PC-3 (cell line): ENCODE results near the gene TCERG1L. TPM values are rescaled to one million over a fixed set of nuclear protein-coding genes. Genes with fewer than 3 reads are reported as not detected.

Experiments used
- ATAC-seq: fragments of 200-7000 bp; cut with Tn5 transposase; 2 replicates; pipeline ENCODE4 v1.9.1; 2020; ENCODE audit warnings: mild to moderate bottlenecking, moderate library complexity
- BruUV-seq: library from RNA; stranded (reverse); fragments of 400-500 nt; replicated peaks from 2 replicates; lab custom pipeline; 2021; lab: Mats Ljungman, UMichigan
- CTCF ChIA-PET: fragments of 300-600 bp; sonication (Branson Sonifier 250); formaldehyde crosslinking; loops from one replicate; lab custom pipeline; 2022; ENCODE audit warnings: antibody characterized with exemption; lab: Charles Lee
- POLR2A ChIA-PET: fragments of 300-600 bp; sonication (Branson Sonifier 250); formaldehyde crosslinking; loops from one replicate; lab custom pipeline; 2022; ENCODE audit warnings: antibody characterized with exemption; ENCODE audit not compliant: unreplicated experiment; lab: Charles Lee
- DNase-seq: peaks from one replicate; pipeline ENCODE4 v3.0.0-alpha.2; 2015
- H2AFZ ChIP-seq: fragments of 300-600 bp; sonication (generic); 2 replicates; pipeline ENCODE4 v1.6.0; 2016; ENCODE audit warnings: antibody characterized with exemption, low read length
- H3F3A ChIP-seq: fragments of 300-600 bp; sonication (generic); one replicate; pipeline ENCODE4 v1.6.0; 2017; ENCODE audit warnings: antibody characterized with exemption, low read length, control low read depth, mild to moderate bottlenecking; ENCODE audit not compliant: unreplicated experiment
- H3K27ac ChIP-seq: fragments of 300-600 bp; sonication (generic); 2 replicates; pipeline ENCODE4 v1.5.1; 2016; ENCODE audit warnings: mild to moderate bottlenecking, low read length
- H3K27me3 ChIP-seq: fragments of 300-600 bp; sonication (generic); 2 replicates; pipeline ENCODE4 v1.6.1; 2016; ENCODE audit warnings: low read length, mixed read lengths
- H3K36me3 ChIP-seq: fragments of 300-600 bp; sonication (generic); 2 replicates; pipeline ENCODE4 v1.6.1; 2016; ENCODE audit warnings: low read depth, mixed run types, low read length, mixed read lengths
- H3K4me1 ChIP-seq: fragments of 300-600 bp; sonication (generic); 2 replicates; pipeline ENCODE4 v1.5.1; 2016; ENCODE audit warnings: low read length; ENCODE audit not compliant: insufficient read depth
- H3K4me2 ChIP-seq: fragments of 300-600 bp; sonication (generic); 2 replicates; pipeline ENCODE4 v1.6.0; 2016; ENCODE audit warnings: low read length
- H3K4me3 ChIP-seq: fragments of 300-600 bp; sonication (generic); 2 replicates; pipeline ENCODE4 v1.5.1; 2016; ENCODE audit warnings: mild to moderate bottlenecking, low read length, mixed read lengths
- H3K79me2 ChIP-seq: fragments of 300-600 bp; sonication (generic); 2 replicates; pipeline ENCODE4 v1.6.1; 2017; ENCODE audit warnings: low read length, mixed read lengths
- H3K9ac ChIP-seq: fragments of 300-600 bp; sonication (generic); 2 replicates; pipeline ENCODE4 v1.6.0; 2016; ENCODE audit warnings: mild to moderate bottlenecking, low read length
- H3K9me2 ChIP-seq: fragments of 300-600 bp; sonication (generic); replicated peaks from 2 replicates; pipeline ENCODE4 v1.6.1; 2016; ENCODE audit warnings: mixed run types, low read length, mixed read lengths
- H3K9me3 ChIP-seq: fragments of 300-600 bp; sonication (generic); 2 replicates; pipeline ENCODE4 v1.6.1; 2016; ENCODE audit warnings: low read length, mixed read lengths
- H4K20me1 ChIP-seq: fragments of 300-600 bp; sonication (generic); 2 replicates; pipeline ENCODE4 v1.6.1; 2016; ENCODE audit warnings: low read length, mixed read lengths
- CTCF ChIP-seq: fragments of 300-600 bp; sonication (generic); conservative IDR thresholded peaks from 2 replicates; pipeline ENCODE4 v1.5.1; 2017; ENCODE audit warnings: antibody characterized with exemption, low read depth, mild to moderate bottlenecking, low read length
- EZH2 ChIP-seq: fragments of 300-600 bp; sonication (generic); IDR thresholded peaks from one replicate; pipeline ENCODE4 v1.6.1; 2017; ENCODE audit warnings: antibody characterized with exemption, mild to moderate bottlenecking, low read length; ENCODE audit not compliant: unreplicated experiment
- EZH2phosphoT487 ChIP-seq: fragments of 300-600 bp; sonication (generic); IDR thresholded peaks from 2 replicates; pipeline ENCODE4 v1.6.1; 2018; ENCODE audit warnings: mild to moderate bottlenecking, antibody characterized with exemption, low read length, borderline replicate concordance
- intact Hi-C: fragments of 100-400 bp; cut with micrococcal nuclease; formaldehyde crosslinking; loops from 2 replicates; pipeline ENCODE4 v1.9.0; 2023
- total RNA-seq: library from RNA; depleted of rRNA; stranded (reverse); fragments of >200 nt; gene quantifications from 2 replicates; pipeline ENCODE4 v1.2.3, GENCODE V29; 2014

Gene TCERG1L
- total RNA-seq, 1 experiment from 2014 or later: not detected

GRCh38 chr10:131095313-131095580 is 216.3 kb downstream of the TCERG1L start:
- CTCF ChIA-PET: no interaction called here
- no peaks in the 10 kb centered on the region for H3K4me1 ChIP-seq
- POLR2A ChIA-PET: no interaction called here

GRCh38 chr10:131094527-131095312 is 216.8 kb downstream of the TCERG1L start:
- H3K4me1 ChIP-seq: no peaks in the 10 kb centered on the region
- TF ChIP-seq EZH2phosphoT487: no peak
- no peak for TF ChIP-seq EZH2
- TF ChIP-seq CTCF: no peak
- no peak for ATAC-seq
- no peaks in the 10 kb centered on the region for H3K36me3 ChIP-seq
- H3K9me3 ChIP-seq: no peaks in the 10 kb centered on the region
- CTCF ChIA-PET: no interaction called here
- H3F3A ChIP-seq: no peaks in the 10 kb centered on the region
- intact Hi-C loops: no loop called here
- no peak overlapping the region for H3K4me3 ChIP-seq
- no peaks in the 10 kb centered on the region for H3K27me3 ChIP-seq
- DNase-seq: peak; percentile 3
- no peak overlapping the region for H3K27ac ChIP-seq
- POLR2A ChIA-PET: no interaction called here
- no peak overlapping the region for H3K4me2 ChIP-seq
- BruUV-seq: no TSS peak
- H4K20me1 ChIP-seq: no peaks in the 10 kb centered on the region
- H2AFZ ChIP-seq: no peak overlapping the region
- no peaks in the 10 kb centered on the region for H3K9me2 ChIP-seq
- H3K9ac ChIP-seq: no peak overlapping the region
- H3K79me2 ChIP-seq: no peaks in the 10 kb centered on the region

More at GRCh38 chr10:131095313-131095580, 216.3 kb downstream of the TCERG1L start:
- Histone ChIP-seq H3K36me3 (no peaks in the 10 kb centered on the region), H3K9ac (no peak overlapping the region), H3K79me2 (no peaks in the 10 kb centered on the region), H3K27ac (no peak overlapping the region), H3F3A (no peaks in the 10 kb centered on the region), H3K9me3 (no peaks in the 10 kb centered on the region), H2AFZ (no peak overlapping the region), H3K27me3 (no peaks in the 10 kb centered on the region), H3K4me3 (no peak overlapping the region), H3K9me2 (no peaks in the 10 kb centered on the region), H3K4me2 (no peak overlapping the region), H4K20me1 (no peaks in the 10 kb centered on the region)
- no peak for TF ChIP-seq EZH2phosphoT487
- no peak for TF ChIP-seq CTCF
- no peak for TF ChIP-seq EZH2
- DNase-seq: no peak
- BruUV-seq: no TSS peak
- intact Hi-C loops: no loop called here
- no peak for ATAC-seq

GRCh38 chr10:131093795-131094366 is 217.6 kb downstream of the TCERG1L start:
- no peak overlapping the region for H3K4me2 ChIP-seq
- no peak overlapping the region for H2AFZ ChIP-seq
- ChIA-PET POLR2A (no interaction called here), CTCF (no interaction called here)
- no peaks in the 10 kb centered on the region for H3K27me3 ChIP-seq
- H3K9me3 ChIP-seq: no peaks in the 10 kb centered on the region
- H3K79me2 ChIP-seq: no peaks in the 10 kb centered on the region
- no peak overlapping the region for H3K27ac ChIP-seq
- H3K4me1 ChIP-seq: no peaks in the 10 kb centered on the region
- no peaks in the 10 kb centered on the region for H3K36me3 ChIP-seq
- intact Hi-C loops: no loop called here
- H4K20me1 ChIP-seq: no peaks in the 10 kb centered on the region
- no peak overlapping the region for H3K9ac ChIP-seq
- TF ChIP-seq CTCF (no peak), EZH2phosphoT487 (no peak), EZH2 (no peak)
- ATAC-seq (no peak), DNase-seq (no peak)
- no TSS peak for BruUV-seq
- H3F3A ChIP-seq: no peaks in the 10 kb centered on the region
- no peak overlapping the region for H3K4me3 ChIP-seq
- no peaks in the 10 kb centered on the region for H3K9me2 ChIP-seq
